GM23248 (cell line): ENCODE results near the gene CNOT10.

Source experiments
- EZH2 ChIP-seq: fragments of 200-600 bp; sonication (generic); IDR thresholded peaks from 2 replicates; pipeline ENCODE4 v1.6.1; 2018; ENCODE audit warnings: antibody characterized with exemption, mild to moderate bottlenecking; ENCODE audit not compliant: insufficient read depth, poor library complexity, severe bottlenecking
- EZH2phosphoT487 ChIP-seq: fragments of 200-600 bp; sonication (generic); IDR thresholded peaks from 2 replicates; pipeline ENCODE4 v1.6.1; 2018; ENCODE audit warnings: antibody characterized with exemption, moderate library complexity, mild to moderate bottlenecking, low read depth; ENCODE audit not compliant: insufficient read depth

GRCh38 chr3:32699429-32699828 is 14.4 kb downstream of the CNOT10 start:
- TF ChIP-seq EZH2 (no peak), EZH2phosphoT487 (no peak)
